K562 (cell line): Measurements from ENCODE around the gene NELL1. TPM values are rescaled to one million over a fixed set of nuclear protein-coding genes. Genes with fewer than 3 reads are reported as not detected.

ENCODE experiments used
- ATAC-seq: fragments of 200-7000 bp; cut with Tn5 transposase; 3 replicates; pipeline ENCODE4 v1.9.1; 2020; ENCODE audit warnings: moderate library complexity
- BruUV-seq: library from RNA; stranded (reverse); fragments of 400-500 nt; replicated peaks from 2 replicates; lab custom pipeline; 2021; lab: Mats Ljungman, UMichigan
- CTCF ChIA-PET: fragments of 300-600 bp; formaldehyde crosslinking; extraction: SDS; loops from one replicate; lab custom pipeline; 2021; ENCODE audit warnings: low intra/inter-chr PET ratio; lab: Yijun Ruan, JAX
- POLR2A ChIA-PET: fragments of 300-600, 350-650 bp; sonication (Branson Sonifier 250); formaldehyde crosslinking; extraction: SDS; loops from one replicate; lab custom pipeline; 2021; ENCODE audit warnings: antibody characterized with exemption, inconsistent platforms; lab: Yijun Ruan, JAX
- DNase-seq, 4 experiments: peaks; one replicate each; pipeline versions ENCODE4 v3.0.0 to v3.0.0-alpha.2; 2011 to 2018; ENCODE audit warnings: low spot score in 3 of 4, mixed read lengths in 3 of 4; ENCODE audit errors: extremely low read depth in 1 of 4
- FAIRE-seq: peaks from 2 replicates; lab custom pipeline; 2011; peaks lifted over from hg19 to GRCh38; lab: Jason Lieb, UNC
- H2AFZ ChIP-seq: 2 replicates; pipeline ENCODE4 v1.6.0; 2011; ENCODE audit warnings: low read depth, low read length, control low read depth, inconsistent platforms
- H3K27ac ChIP-seq: fragments of 200-600 bp; 3 replicates; pipeline ENCODE4 v1.8.0; 2011; ENCODE audit warnings: low read depth, mild to moderate bottlenecking, control low read depth, inconsistent platforms, low read length, moderate library complexity, mixed read lengths; ENCODE audit errors: extremely low read depth
- H3K27me3 ChIP-seq, 2 experiments: fragments of 300-600 bp in 1 of 2; 2 replicates in 1 of 2; 3 replicates in 1 of 2; pipeline versions ENCODE4 v1.6.0 to v1.8.0; 2011; ENCODE audit warnings: inconsistent platforms in 2 of 2, low read length in 2 of 2, mild to moderate bottlenecking in 1 of 2, mixed read lengths in 1 of 2, moderate library complexity in 1 of 2; ENCODE audit not compliant: control insufficient read depth in 2 of 2, insufficient read depth in 2 of 2
- H3K36me3 ChIP-seq: fragments of 300-600 bp; 3 replicates; pipeline ENCODE4 v1.8.0; 2011; ENCODE audit warnings: mild to moderate bottlenecking, low read length, inconsistent platforms; ENCODE audit not compliant: control insufficient read depth, insufficient read depth
- H3K4me1 ChIP-seq, 2 experiments: fragments of 200-600 bp in 1 of 2; replicated peaks in 1 of 2; 2 replicates in 1 of 2; 3 replicates in 1 of 2; pipeline versions ENCODE4 v1.5.1 to v1.8.0; 2011; ENCODE audit warnings: inconsistent platforms in 2 of 2, low read length in 2 of 2, mild to moderate bottlenecking in 1 of 2, mixed read lengths in 1 of 2, moderate library complexity in 1 of 2; ENCODE audit not compliant: control insufficient read depth in 2 of 2, insufficient read depth in 2 of 2
- H3K4me2 ChIP-seq: 2 replicates; pipeline ENCODE4 v1.6.1; 2011; ENCODE audit warnings: low read length, control low read depth, inconsistent platforms, mixed read lengths; ENCODE audit not compliant: insufficient read depth
- H3K4me3 ChIP-seq: fragments of 200-600 bp; sonication (generic), shearing (Covaris generic); 2 replicates; pipeline ENCODE4 v1.5.1; 2016; ENCODE audit warnings: control low read depth, inconsistent platforms
- H3K79me2 ChIP-seq: fragments of 200-600 bp; 3 replicates; pipeline ENCODE4 v1.8.0; 2011; ENCODE audit warnings: low read length, inconsistent platforms; ENCODE audit not compliant: control insufficient read depth, insufficient read depth
- H3K9ac ChIP-seq, 2 experiments: 2 replicates each; pipeline versions ENCODE4 v1.6.0 to v1.6.1; 2011; ENCODE audit warnings: low read depth in 2 of 2, low read length in 2 of 2, control low read depth in 1 of 2, inconsistent platforms in 1 of 2, mild to moderate bottlenecking in 1 of 2, mixed read lengths in 1 of 2; ENCODE audit not compliant: insufficient read depth in 1 of 2
- H3K9me1 ChIP-seq: one replicate; pipeline ENCODE4 v1.6.0; 2011; ENCODE audit warnings: inconsistent platforms, mild to moderate bottlenecking, low read length, moderate library complexity; ENCODE audit not compliant: control insufficient read depth, insufficient read depth
- H3K9me3 ChIP-seq: replicated peaks from 2 replicates; pipeline ENCODE4 v1.5.1; 2011; ENCODE audit warnings: low read depth, low read length, inconsistent platforms; ENCODE audit not compliant: control insufficient read depth, insufficient read depth
- H4K20me1 ChIP-seq: replicated peaks from 2 replicates; pipeline ENCODE4 v1.6.1; 2011; ENCODE audit warnings: low read length, inconsistent platforms, mixed read lengths; ENCODE audit not compliant: control insufficient read depth, insufficient read depth
- CTCFL ChIP-seq: IDR thresholded peaks from 2 replicates; pipeline ENCODE4 v1.6.1; 2011; ENCODE audit warnings: borderline replicate concordance, low read depth, mild to moderate bottlenecking, moderate library complexity, low read length; ENCODE audit not compliant: insufficient read depth, poor library complexity, severe bottlenecking
- GABPB1 ChIP-seq: sonication (generic); formaldehyde crosslinking; IDR thresholded peaks from 2 replicates; pipeline ENCODE4 v1.8.0; 2022; ENCODE audit warnings: mild to moderate bottlenecking, missing genetic modification reagents
- HDGF ChIP-seq: fragments of 450-650 bp; IDR thresholded peaks from 2 replicates; pipeline ENCODE4 v1.6.1; 2016
- HIVEP1 ChIP-seq: fragments of 250-450 bp; sonication (Bioruptor Pico); IDR thresholded peaks from 2 replicates; pipeline ENCODE4 v1.4.0; 2020; ENCODE audit warnings: mild to moderate bottlenecking
- IRF9 ChIP-seq: fragments of 450-650 bp; IDR thresholded peaks from 2 replicates; pipeline ENCODE4 v1.6.1; 2016; ENCODE audit warnings: missing biosample characterization, missing genetic modification characterization
- PCBP1 ChIP-seq: fragments of 200-400 bp; formaldehyde crosslinking; IDR thresholded peaks from 2 replicates; pipeline ENCODE4 v1.6.1; 2018; ENCODE audit warnings: mild to moderate bottlenecking, low read depth, low read length; ENCODE audit not compliant: poor library complexity, severe bottlenecking
- POLR2A ChIP-seq: fragments of 450-650 bp; conservative IDR thresholded peaks from 2 replicates; pipeline ENCODE4 v1.6.1; 2016
- RREB1 ChIP-seq: fragments of 250-450 bp; sonication (Bioruptor Pico); IDR thresholded peaks from 2 replicates; pipeline ENCODE4 v1.4.0; 2020
- TEAD2 ChIP-seq: fragments of 450-650 bp; IDR thresholded peaks from 2 replicates; pipeline ENCODE4 v1.6.1; 2016; ENCODE audit warnings: missing genetic modification characterization, control low read depth, missing compliant biosample characterization
- TFAM ChIP-seq: fragments of 250-450 bp; sonication (Bioruptor Pico); conservative IDR thresholded peaks from 2 replicates; pipeline ENCODE4 v1.5.0; 2021; ENCODE audit warnings: mild to moderate bottlenecking, moderate library complexity
- USF1 ChIP-seq: sonication (generic); formaldehyde crosslinking; IDR thresholded peaks from 2 replicates; pipeline ENCODE4 v1.9.0; 2022; ENCODE audit warnings: mild to moderate bottlenecking, missing genetic modification reagents
- WGBS: fragments of 100-300 bp; shearing (Covaris generic); methylation state at CpG from one replicate; pipeline ENCODE4 v1.1.6; 2016; ENCODE audit warnings: low coverage, mixed read lengths; ENCODE audit not compliant: insufficient coverage; ENCODE audit errors: missing lambda C conversion rate; 5-methylcytosine and 5-hydroxymethylcytosine counted together
- in situ Hi-C: fragments of 300-500 bp; cut with MboI; formaldehyde crosslinking; loops from 4 replicates; pipeline ENCODE4 v1.15.0; 2018; ENCODE audit warnings: inconsistent platforms, mixed read lengths
- intact Hi-C: fragments of 100-400 bp; cut with micrococcal nuclease; formaldehyde crosslinking; loops from 2 replicates; pipeline ENCODE4 v1.14.2; 2022
- polyA plus RNA-seq, 8 experiments: library from polyadenylated mRNA; depleted of rRNA in 4 of 8; stranded (reverse) in 5 of 8; unstranded in 3 of 8; fragments of >200 nt; fragmentation: Nextera tagmentation in 2 of 8; fragmentation: Illumina TruSeq in 1 of 8; extraction: Ambion mirVana in 2 of 8; extraction: Trizol in 1 of 8; gene quantifications; 2 replicates each; pipeline versions ENCODE4 v1.2.1 to v1.2.3, GENCODE V29; 2011 to 2014; ENCODE audit warnings: inconsistent platforms in 1 of 8, missing spikeins in 1 of 8
- total RNA-seq, 7 experiments: library from RNA; depleted of rRNA in 6 of 7; stranded (reverse); fragments of >200 nt in 6 of 7; fragmentation: Illumina TruSeq in 2 of 7; extraction: Trizol in 2 of 7; gene quantifications; 2 replicates each; pipeline versions ENCODE4 v1.2.1 to v1.2.3, GENCODE V29; 2011 to 2021; ENCODE audit warnings: low replicate concordance in 1 of 7
- TF ChIP-seq, protein P1 (sequence below): IDR thresholded peaks from 2 replicates; pipeline ENCODE4 v1.6.1; 2011; ENCODE audit not compliant: insufficient read length; ENCODE audit errors: extremely low read depth

Gene NELL1
- total and polyA plus RNA-seq, 9 of the 15 experiments (the other 6 are each of a cell fraction or from before 2014, with no cell fraction given), result not detected

- Histone ChIP-seq H3K27me3 (no peaks in the 10 kb centered on the region), H3K4me1 (no peaks in the 10 kb centered on the region), H2AFZ (no peak overlapping the region), H3K79me2 (no peaks in the 10 kb centered on the region), H4K20me1 (no peaks in the 10 kb centered on the region), H3K36me3 (no peaks in the 10 kb centered on the region), H3K9ac (no peak overlapping the region), H3K27ac (no peak overlapping the region), H3K9me3 (no peaks in the 10 kb centered on the region), H3K4me2 (no peak overlapping the region), H3K9me1 (no peaks in the 10 kb centered on the region), H3K4me3 (no peak overlapping the region)
- no peak for FAIRE-seq
- no peak for ATAC-seq
- in situ Hi-C loops (no loop called here), intact Hi-C loops (no loop called here)
- WGBS, result 1% methylated on average over 5 of the region's 5 CpGs
- DNase-seq, result no peak
- no TSS peak for BruUV-seq
- POLR2A ChIA-PET, result no interaction called here
- CTCF ChIA-PET, result no interaction called here
- no peak for TF ChIP-seq TEAD2
- TF ChIP-seq HDGF, result no peak
- TF ChIP-seq TFAM, result no peak
- no peak for TF ChIP-seq USF1 (CRISPR knock-in tag)
- TF ChIP-seq CTCFL, result no peak
- no peak for TF ChIP-seq POLR2A
- no peak for TF ChIP-seq HIVEP1 (CRISPR knock-in tag)
- TF ChIP-seq IRF9 (tag), result no peak
- no peak for TF ChIP-seq RREB1 (CRISPR knock-in tag)
- TF ChIP-seq, protein P1, sequence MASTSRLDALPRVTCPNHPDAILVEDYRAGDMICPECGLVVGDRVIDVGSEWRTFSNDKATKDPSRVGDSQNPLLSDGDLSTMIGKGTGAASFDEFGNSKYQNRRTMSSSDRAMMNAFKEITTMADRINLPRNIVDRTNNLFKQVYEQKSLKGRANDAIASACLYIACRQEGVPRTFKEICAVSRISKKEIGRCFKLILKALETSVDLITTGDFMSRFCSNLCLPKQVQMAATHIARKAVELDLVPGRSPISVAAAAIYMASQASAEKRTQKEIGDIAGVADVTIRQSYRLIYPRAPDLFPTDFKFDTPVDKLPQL, result no peak
- TF ChIP-seq GABPB1, result no peak
- no peak for TF ChIP-seq PCBP1
These were observed 400.5 kb downstream of the NELL1 start for GRCh38 chr11:21069909-21070308.
